Activated naive CD8-positive, alpha-beta T cell treated with anti-CD3 and anti-CD28 coated beads, Interleukin-2, amount 10 ng/mL, durations not matched to agents 7 days and 5 days (primary cell): ENCODE measurements around the gene RAB8B. TPM values are rescaled to one million over a fixed set of nuclear protein-coding genes. Genes with fewer than 3 reads are reported as not detected.

ENCODE experiments used
- ATAC-seq: fragments of 150-1000 bp; cut with Tn5 transposase; one replicate; pipeline ENCODE4 v1.10.0; 2021; ENCODE audit warnings: low read depth, moderate library complexity
- POLR2A ChIA-PET: fragments of 350-600 bp; sonication (Branson Sonifier 250); formaldehyde crosslinking; loops from one replicate; lab custom pipeline; 2021; ENCODE audit warnings: antibody characterized with exemption; lab: Charles Lee
- DNase-seq: peaks from one replicate; pipeline ENCODE4 v3.0.0; 2021
- H3K27ac Mint-ChIP-seq: one replicate; pipeline ENCODE4 v1.8.0; 2022; ENCODE audit warnings: mild to moderate bottlenecking, mixed read lengths
- H3K27me3 Mint-ChIP-seq: one replicate; pipeline ENCODE4 v1.8.0; 2022; ENCODE audit warnings: mild to moderate bottlenecking, moderate library complexity, mixed read lengths
- H3K36me3 Mint-ChIP-seq: one replicate; pipeline ENCODE4 v1.8.0; 2021; ENCODE audit warnings: mild to moderate bottlenecking, mixed read lengths
- H3K4me1 Mint-ChIP-seq: one replicate; pipeline ENCODE4 v1.8.0; 2021; ENCODE audit warnings: mixed read lengths
- H3K4me3 Mint-ChIP-seq: one replicate; pipeline ENCODE4 v1.8.0; 2022; ENCODE audit warnings: mild to moderate bottlenecking, moderate library complexity, mixed read lengths
- H3K9me3 Mint-ChIP-seq: one replicate; pipeline ENCODE4 v1.8.0; 2021; ENCODE audit warnings: mixed read lengths
- total RNA-seq, 2 experiments: library from RNA; stranded (reverse); gene quantifications; one replicate each; pipeline ENCODE4 v1.2.3, GENCODE V29; 2021

The RAB8B gene
- total RNA-seq, 2 experiments from 2014 or later: 111 TPM

GRCh38 chr15:63221346-63221745 is 31.9 kb downstream of the RAB8B start:
- Mint-ChIP-seq H3K27ac (no peak overlapping the region), H3K27me3 (no peaks in the 10 kb centered on the region), H3K9me3 (no peaks in the 10 kb centered on the region), H3K36me3 (peaks cover 30% of the 10 kb centered on the region), H3K4me1 (peaks cover 31% of the 10 kb centered on the region), H3K4me3 (no peak overlapping the region)
- ATAC-seq: no peak
- DNase-seq: no peak
- POLR2A ChIA-PET: no interaction called here

GRCh38 chr15:63223463-63223862 is 34.1 kb downstream of the RAB8B start:
- ATAC-seq: no peak
- POLR2A ChIA-PET: no interaction called here
- Mint-ChIP-seq H3K27me3 (no peaks in the 10 kb centered on the region), H3K4me3 (no peak overlapping the region), H3K27ac (no peak overlapping the region), H3K9me3 (no peaks in the 10 kb centered on the region), H3K36me3 (peaks cover 37% of the 10 kb centered on the region), H3K4me1 (peaks cover 43% of the 10 kb centered on the region)
- DNase-seq: no peak

GRCh38 chr15:63225381-63225780 is 36.0 kb downstream of the RAB8B start:
- Mint-ChIP-seq H3K4me3 (no peak overlapping the region), H3K4me1 (peaks cover 40% of the 10 kb centered on the region), H3K27me3 (no peaks in the 10 kb centered on the region), H3K36me3 (peaks cover 30% of the 10 kb centered on the region), H3K27ac (no peak overlapping the region), H3K9me3 (no peaks in the 10 kb centered on the region)
- no peak for ATAC-seq
- DNase-seq: no peak
- POLR2A ChIA-PET: interaction anchor here (1.2 kb wide), 1 partner anchor 14 kb away, joined by 3 read pairs; no protein-coding TSS in a partner anchor

- no peak for ATAC-seq
Measured at GRCh38 chr15:63226155-63226883, 36.9 kb downstream of the RAB8B start.

DNA sequence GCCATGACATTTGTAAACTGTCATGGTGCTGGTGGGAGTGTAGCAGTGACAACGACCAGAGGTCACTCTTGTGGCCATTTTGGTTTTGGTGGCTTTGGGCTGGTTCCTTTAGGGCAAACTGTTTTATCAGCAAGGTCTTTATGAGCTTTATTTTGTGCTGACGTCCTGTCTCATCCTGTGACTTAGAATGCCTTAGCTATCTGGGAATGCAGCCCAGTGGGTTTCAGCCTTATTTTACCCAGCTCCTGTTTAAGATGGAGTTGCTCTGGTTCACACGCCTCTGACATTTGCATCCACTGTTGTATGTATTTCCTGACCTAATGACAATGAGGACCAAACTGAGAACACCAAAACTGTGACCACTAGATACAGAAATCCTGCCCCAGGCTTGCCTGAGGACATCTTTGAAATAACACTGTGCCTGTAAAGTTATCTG is 37.6 kb downstream of the RAB8B start:
- Mint-ChIP-seq H3K36me3 (peaks cover 24% of the 10 kb centered on the region), H3K4me3 (no peak overlapping the region), H3K4me1 (peaks cover 38% of the 10 kb centered on the region), H3K27ac (peak overlapping the region; percentile 4), H3K9me3 (no peaks in the 10 kb centered on the region), H3K27me3 (no peaks in the 10 kb centered on the region)
- ATAC-seq (no peak), DNase-seq (no peak)
- POLR2A ChIA-PET: interaction anchor here (1.4 kb wide), 1 partner anchor 35 kb away, joined by 5 read pairs; no protein-coding TSS in a partner anchor

More at GRCh38 chr15:63226155-63226883, 36.9 kb downstream of the RAB8B start:
- POLR2A ChIA-PET: interaction anchor here (1.4 kb wide), 1 partner anchor 34 kb away, joined by 5 read pairs; no protein-coding TSS in a partner anchor
- Mint-ChIP-seq H3K27ac (peak overlapping the region; percentile 13), H3K4me3 (peak overlapping the region; percentile 11), H3K27me3 (no peaks in the 10 kb centered on the region), H3K9me3 (no peaks in the 10 kb centered on the region), H3K36me3 (peaks cover 24% of the 10 kb centered on the region), H3K4me1 (peaks cover 34% of the 10 kb centered on the region)
- DNase-seq: no peak

DNA sequence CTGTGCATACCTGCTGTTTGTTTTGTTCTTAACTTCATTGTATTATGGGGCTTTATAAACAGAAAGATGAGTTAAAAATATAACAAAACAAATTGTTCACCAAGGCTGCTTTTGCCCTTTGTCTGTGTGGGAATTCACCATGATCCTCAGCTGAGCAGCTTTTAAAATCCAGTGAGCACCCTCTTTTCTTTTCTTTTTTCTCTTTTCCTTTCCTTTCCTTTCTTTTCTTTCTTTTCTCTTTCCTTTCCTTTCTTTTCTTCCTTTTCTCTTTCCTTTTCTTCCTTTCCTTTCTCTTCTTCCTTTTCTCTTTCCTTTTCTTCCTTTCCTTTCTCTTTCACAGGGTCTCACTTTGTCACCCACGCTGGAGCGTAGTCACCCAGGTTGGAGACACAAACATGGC is 38.3 kb downstream of the RAB8B start:
- no peak for DNase-seq
- POLR2A ChIA-PET: interaction anchor here (2.3 kb wide), 1 partner anchor 71 kb away, joined by 7 read pairs; the partner anchor contains the start of gene RPS27L
- no peaks in the 10 kb centered on the region for H3K9me3 Mint-ChIP-seq
- H3K27ac Mint-ChIP-seq: peak overlapping the region; percentile 77
- H3K4me3 Mint-ChIP-seq: peak overlapping the region; percentile 12
- H3K27me3 Mint-ChIP-seq: no peaks in the 10 kb centered on the region
- H3K36me3 Mint-ChIP-seq: peaks cover 21% of the 10 kb centered on the region
- no peak for ATAC-seq
- peaks cover 41% of the 10 kb centered on the region for H3K4me1 Mint-ChIP-seq

GRCh38 chr15:63231206-63231605 is 41.8 kb downstream of the RAB8B start:
- POLR2A ChIA-PET: interaction anchor here (0.7 to 1.9 kb wide), 4 partner anchors 34 to 74 kb away, joined by 3 to 9 read pairs (median 5); partner anchors contain the start of gene RPS27L
- DNase-seq (no peak), ATAC-seq (no peak)
- Mint-ChIP-seq H3K36me3 (peaks cover 24% of the 10 kb centered on the region), H3K9me3 (no peaks in the 10 kb centered on the region), H3K4me3 (no peak overlapping the region), H3K4me1 (peaks cover 56% of the 10 kb centered on the region), H3K27ac (peak overlapping the region; percentile 73), H3K27me3 (no peaks in the 10 kb centered on the region)

DNA sequence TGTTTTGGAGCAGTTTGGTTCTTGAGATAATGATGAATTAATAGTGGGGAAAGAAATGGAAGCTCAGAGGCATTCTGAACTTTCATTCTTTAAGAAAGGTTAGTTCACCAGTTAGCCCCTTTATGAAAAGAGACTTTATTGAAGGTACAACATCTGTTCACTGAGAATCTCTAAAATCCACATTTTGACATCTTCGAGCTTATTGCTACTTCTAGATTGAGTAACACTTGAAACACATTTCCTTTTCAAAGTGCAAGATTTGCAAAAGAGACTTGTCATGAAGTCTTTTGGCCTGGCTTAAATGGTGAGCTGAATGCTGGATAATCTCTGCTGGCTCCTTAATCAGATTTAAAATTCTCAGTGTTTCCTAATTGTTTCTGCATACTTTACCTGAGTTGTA is 42.3 kb downstream of the RAB8B start:
- POLR2A ChIA-PET: interaction anchor here (0.8 to 1.9 kb wide), 4 partner anchors 34 to 272 kb away, joined by 3 to 9 read pairs (median 5); partner anchors contain the start of gene RPS27L
- H3K36me3 Mint-ChIP-seq: peaks cover 23% of the 10 kb centered on the region
- no peak for ATAC-seq
- H3K27me3 Mint-ChIP-seq: no peaks in the 10 kb centered on the region
- peaks cover 52% of the 10 kb centered on the region for H3K4me1 Mint-ChIP-seq
- H3K4me3 Mint-ChIP-seq: peak overlapping the region; percentile 41
- H3K27ac Mint-ChIP-seq: peak overlapping the region; percentile 73
- H3K9me3 Mint-ChIP-seq: no peaks in the 10 kb centered on the region
- no peak for DNase-seq

DNA sequence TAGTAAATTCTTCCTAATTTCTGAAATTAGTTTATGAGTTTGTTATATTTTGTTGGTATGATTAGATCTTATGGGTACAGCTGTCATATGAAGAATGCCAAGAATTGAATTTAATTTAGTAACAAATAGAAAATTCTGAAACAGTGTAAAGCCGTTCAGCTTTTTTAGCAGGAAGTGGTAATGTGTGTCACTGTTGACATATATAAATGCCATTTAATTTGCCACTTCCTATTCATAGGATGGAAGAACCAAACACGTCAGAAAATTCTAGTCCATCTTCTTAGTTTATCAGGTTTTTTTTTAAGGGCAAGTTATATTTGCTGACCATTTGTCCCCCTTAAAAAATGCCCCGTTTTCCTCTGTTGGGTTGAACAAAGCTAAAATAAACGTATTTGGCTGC is 43.0 kb downstream of the RAB8B start:
- DNase-seq: no peak

GRCh38 chr15:63232943-63233342 is 43.5 kb downstream of the RAB8B start:
- no peak overlapping the region for H3K27ac Mint-ChIP-seq
- H3K36me3 Mint-ChIP-seq: peaks cover 25% of the 10 kb centered on the region
- POLR2A ChIA-PET: interaction anchor here (0.6 to 1.8 kb wide), 6 partner anchors 10 to 493 kb away, joined by 3 to 7 read pairs (median 3); no protein-coding TSS in a partner anchor
- H3K9me3 Mint-ChIP-seq: no peaks in the 10 kb centered on the region
- no peaks in the 10 kb centered on the region for H3K27me3 Mint-ChIP-seq
- H3K4me3 Mint-ChIP-seq: no peak overlapping the region
- no peak for ATAC-seq
- DNase-seq: no peak
- H3K4me1 Mint-ChIP-seq: peaks cover 50% of the 10 kb centered on the region

More for the DNA sequence above, 43.0 kb downstream of the RAB8B start:
- POLR2A ChIA-PET: interaction anchor here (0.6 to 1.9 kb wide), 7 partner anchors 11 to 492 kb away, joined by 3 to 7 read pairs (median 3); no protein-coding TSS in a partner anchor
- Mint-ChIP-seq H3K27me3 (no peaks in the 10 kb centered on the region), H3K36me3 (peaks cover 25% of the 10 kb centered on the region), H3K4me1 (peaks cover 52% of the 10 kb centered on the region), H3K4me3 (peak overlapping the region; percentile 68), H3K27ac (peak overlapping the region; percentile 78), H3K9me3 (no peaks in the 10 kb centered on the region)
- ATAC-seq: peak; percentile 60

GRCh38 chr15:63233667-63234423 is 44.4 kb downstream of the RAB8B start:
- H3K4me3 Mint-ChIP-seq: no peak overlapping the region
- no peak for ATAC-seq
- peaks cover 50% of the 10 kb centered on the region for H3K4me1 Mint-ChIP-seq
- POLR2A ChIA-PET: interaction anchor here (1.2 to 1.8 kb wide), 3 partner anchors 9 to 42 kb away, joined by 3 to 7 read pairs (median 3); no protein-coding TSS in a partner anchor
- H3K27me3 Mint-ChIP-seq: no peaks in the 10 kb centered on the region
- no peak for DNase-seq
- H3K36me3 Mint-ChIP-seq: peaks cover 27% of the 10 kb centered on the region
- no peaks in the 10 kb centered on the region for H3K9me3 Mint-ChIP-seq
- H3K27ac Mint-ChIP-seq: no peak overlapping the region

GRCh38 chr15:63234451-63234870 is 45.1 kb downstream of the RAB8B start:
- Mint-ChIP-seq H3K36me3 (peaks cover 27% of the 10 kb centered on the region), H3K9me3 (no peaks in the 10 kb centered on the region), H3K27ac (no peak overlapping the region), H3K4me1 (peaks cover 52% of the 10 kb centered on the region), H3K4me3 (no peak overlapping the region), H3K27me3 (no peaks in the 10 kb centered on the region)
- ATAC-seq (no peak), DNase-seq (no peak)
- POLR2A ChIA-PET: no interaction called here

DNA sequence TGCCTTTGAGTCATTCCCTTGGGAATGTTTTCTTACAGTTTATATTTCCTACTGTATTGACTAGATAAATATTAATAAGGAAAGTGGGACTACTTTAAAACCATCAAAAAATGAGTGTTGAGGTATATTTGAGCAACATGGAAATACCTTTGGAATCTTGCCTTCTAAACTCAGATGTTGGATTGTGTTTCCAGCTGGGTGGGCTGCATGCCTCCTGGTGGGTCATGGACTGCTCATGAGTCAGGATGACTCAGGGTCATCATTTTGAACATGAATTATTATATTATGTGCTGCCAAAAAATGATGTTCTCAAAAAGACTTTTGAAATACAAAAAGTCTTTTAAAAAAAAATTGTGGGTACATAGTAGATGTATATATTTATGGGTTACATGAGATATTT is 46.9 kb downstream of the RAB8B start:
- Mint-ChIP-seq H3K27me3 (no peaks in the 10 kb centered on the region), H3K27ac (no peak overlapping the region)

More for the DNA sequence above, 46.9 kb downstream of the RAB8B start:
- Mint-ChIP-seq H3K4me1 (peaks cover 51% of the 10 kb centered on the region), H3K36me3 (peaks cover 29% of the 10 kb centered on the region), H3K4me3 (no peak overlapping the region), H3K9me3 (no peaks in the 10 kb centered on the region)
- ATAC-seq (no peak), DNase-seq (no peak)
- POLR2A ChIA-PET: no interaction called here
